A673 (cell line): ENCODE data around the gene TMEM81.

ENCODE experiments used
- EZH2 ChIP-seq: fragments of 200-600 bp; sonication (generic); IDR thresholded peaks from 2 replicates; pipeline ENCODE4 v1.6.1; 2017; ENCODE audit warnings: borderline replicate concordance, low read depth, mild to moderate bottlenecking, mixed read lengths, antibody characterized with exemption, low read length; ENCODE audit not compliant: poor library complexity, severe bottlenecking
- TF ChIP-seq, protein P1 (sequence below): fragments of 300-800, 200-600 bp; sonication (generic); conservative IDR thresholded peaks from 2 replicates; pipeline ENCODE4 v1.5.1; 2017; ENCODE audit warnings: low read depth, mild to moderate bottlenecking, antibody characterized with exemption, low read length, moderate library complexity, mixed read lengths

DNA sequence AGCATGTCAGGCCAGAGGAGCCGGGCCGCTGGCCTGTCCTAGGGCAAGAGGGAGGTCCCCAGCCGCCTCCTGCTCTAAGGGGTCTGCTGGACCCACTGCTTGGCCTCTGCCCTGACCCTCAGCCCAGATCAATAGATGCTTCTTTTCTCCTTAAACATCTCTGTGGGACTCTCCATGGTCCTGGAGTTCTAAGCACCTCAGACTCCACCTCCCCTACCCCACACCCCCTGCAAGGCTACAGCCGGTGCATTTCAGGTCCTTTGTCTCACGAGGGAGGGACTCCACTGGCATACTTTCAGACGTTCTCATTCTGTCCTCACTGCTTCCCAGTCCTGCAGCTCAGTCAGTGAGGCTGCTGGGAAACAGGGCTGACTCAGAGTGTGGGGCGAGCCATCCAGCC is 30.2 kb downstream of the TMEM81 start:
- TF ChIP-seq EZH2 = no peak
- TF ChIP-seq, protein P1, sequence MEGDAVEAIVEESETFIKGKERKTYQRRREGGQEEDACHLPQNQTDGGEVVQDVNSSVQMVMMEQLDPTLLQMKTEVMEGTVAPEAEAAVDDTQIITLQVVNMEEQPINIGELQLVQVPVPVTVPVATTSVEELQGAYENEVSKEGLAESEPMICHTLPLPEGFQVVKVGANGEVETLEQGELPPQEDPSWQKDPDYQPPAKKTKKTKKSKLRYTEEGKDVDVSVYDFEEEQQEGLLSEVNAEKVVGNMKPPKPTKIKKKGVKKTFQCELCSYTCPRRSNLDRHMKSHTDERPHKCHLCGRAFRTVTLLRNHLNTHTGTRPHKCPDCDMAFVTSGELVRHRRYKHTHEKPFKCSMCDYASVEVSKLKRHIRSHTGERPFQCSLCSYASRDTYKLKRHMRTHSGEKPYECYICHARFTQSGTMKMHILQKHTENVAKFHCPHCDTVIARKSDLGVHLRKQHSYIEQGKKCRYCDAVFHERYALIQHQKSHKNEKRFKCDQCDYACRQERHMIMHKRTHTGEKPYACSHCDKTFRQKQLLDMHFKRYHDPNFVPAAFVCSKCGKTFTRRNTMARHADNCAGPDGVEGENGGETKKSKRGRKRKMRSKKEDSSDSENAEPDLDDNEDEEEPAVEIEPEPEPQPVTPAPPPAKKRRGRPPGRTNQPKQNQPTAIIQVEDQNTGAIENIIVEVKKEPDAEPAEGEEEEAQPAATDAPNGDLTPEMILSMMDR = no peak
